Osteocyte (in vitro differentiated cells): ENCODE data around the gene ADAMTS14. TPM values are rescaled to one million over a fixed set of nuclear protein-coding genes. Genes with fewer than 3 reads are reported as not detected.

Experiments
- DNase-seq: peaks from one replicate; pipeline ENCODE4 v3.0.0; 2021; ENCODE audit warnings: mixed read lengths; ENCODE audit not compliant: unreplicated experiment; ENCODE audit errors: extremely low spot score
- H3K27ac Mint-ChIP-seq: one replicate; pipeline ENCODE4 v1.8.0; 2021; ENCODE audit warnings: mild to moderate bottlenecking, mixed read lengths; ENCODE audit not compliant: unreplicated experiment
- H3K27me3 Mint-ChIP-seq: one replicate; pipeline ENCODE4 v1.8.0; 2021; ENCODE audit warnings: mixed read lengths; ENCODE audit not compliant: unreplicated experiment
- H3K36me3 Mint-ChIP-seq: one replicate; pipeline ENCODE4 v1.8.0; 2021; ENCODE audit warnings: mixed read lengths; ENCODE audit not compliant: unreplicated experiment
- H3K4me1 Mint-ChIP-seq: one replicate; pipeline ENCODE4 v1.8.0; 2021; ENCODE audit warnings: mixed read lengths; ENCODE audit not compliant: unreplicated experiment
- H3K4me3 Mint-ChIP-seq: one replicate; pipeline ENCODE4 v1.8.0; 2021; ENCODE audit warnings: mild to moderate bottlenecking, moderate library complexity, mixed read lengths; ENCODE audit not compliant: unreplicated experiment
- H3K9me3 Mint-ChIP-seq: one replicate; pipeline ENCODE4 v1.8.0; 2021; ENCODE audit warnings: mixed read lengths; ENCODE audit not compliant: unreplicated experiment
- total RNA-seq: library from RNA; stranded (reverse); gene quantifications from 2 replicates; pipeline ENCODE4 v1.2.1, GENCODE V29; 2021
- TF ChIP-seq, protein P1 (sequence below): fragments of 200-600 bp; sonication (generic); IDR thresholded peaks from 2 replicates; pipeline ENCODE4 v1.5.0; 2021; ENCODE audit warnings: antibody characterized with exemption, mild to moderate bottlenecking, moderate library complexity

Gene ADAMTS14
- total RNA-seq, 1 donor from 2014 or later = 4.1 TPM

DNA sequence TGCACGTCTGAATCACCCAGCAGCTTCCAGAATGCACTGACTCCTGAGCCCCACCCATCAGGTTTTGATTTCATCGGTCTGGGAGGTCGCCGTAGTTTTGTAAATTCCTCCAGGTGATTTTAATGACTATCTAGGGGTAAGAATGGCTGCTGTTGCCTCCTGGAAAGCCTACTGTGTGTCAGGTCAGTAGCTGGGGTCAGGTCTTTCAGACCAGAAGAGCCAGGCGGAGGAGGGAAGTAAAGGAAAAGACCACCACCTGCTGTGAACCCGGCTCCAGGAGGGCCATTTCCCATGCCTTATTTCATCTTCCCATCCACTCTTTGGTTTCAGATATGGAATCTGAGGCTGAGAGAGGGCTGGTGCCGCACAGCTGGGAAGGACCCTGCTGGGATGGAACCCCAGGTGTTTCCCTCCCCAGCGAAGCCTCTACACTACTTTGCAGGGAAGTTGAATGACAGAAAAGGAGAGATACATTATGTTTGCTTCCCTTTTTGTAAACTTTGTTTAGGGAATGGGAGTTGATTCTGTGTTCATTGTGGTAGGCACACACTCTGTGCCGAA, 19.8 kb downstream of the ADAMTS14 start:
- peaks cover 12% of the 10 kb centered on the region for H3K27me3 Mint-ChIP-seq
- H3K36me3 Mint-ChIP-seq = no peaks in the 10 kb centered on the region
- H3K4me3 Mint-ChIP-seq = no peak overlapping the region
- DNase-seq = no peak
- TF ChIP-seq, protein P1, sequence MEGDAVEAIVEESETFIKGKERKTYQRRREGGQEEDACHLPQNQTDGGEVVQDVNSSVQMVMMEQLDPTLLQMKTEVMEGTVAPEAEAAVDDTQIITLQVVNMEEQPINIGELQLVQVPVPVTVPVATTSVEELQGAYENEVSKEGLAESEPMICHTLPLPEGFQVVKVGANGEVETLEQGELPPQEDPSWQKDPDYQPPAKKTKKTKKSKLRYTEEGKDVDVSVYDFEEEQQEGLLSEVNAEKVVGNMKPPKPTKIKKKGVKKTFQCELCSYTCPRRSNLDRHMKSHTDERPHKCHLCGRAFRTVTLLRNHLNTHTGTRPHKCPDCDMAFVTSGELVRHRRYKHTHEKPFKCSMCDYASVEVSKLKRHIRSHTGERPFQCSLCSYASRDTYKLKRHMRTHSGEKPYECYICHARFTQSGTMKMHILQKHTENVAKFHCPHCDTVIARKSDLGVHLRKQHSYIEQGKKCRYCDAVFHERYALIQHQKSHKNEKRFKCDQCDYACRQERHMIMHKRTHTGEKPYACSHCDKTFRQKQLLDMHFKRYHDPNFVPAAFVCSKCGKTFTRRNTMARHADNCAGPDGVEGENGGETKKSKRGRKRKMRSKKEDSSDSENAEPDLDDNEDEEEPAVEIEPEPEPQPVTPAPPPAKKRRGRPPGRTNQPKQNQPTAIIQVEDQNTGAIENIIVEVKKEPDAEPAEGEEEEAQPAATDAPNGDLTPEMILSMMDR = no peak
- peaks cover 12% of the 10 kb centered on the region for H3K4me1 Mint-ChIP-seq
- H3K27ac Mint-ChIP-seq = no peak overlapping the region
- no peaks in the 10 kb centered on the region for H3K9me3 Mint-ChIP-seq

DNA sequence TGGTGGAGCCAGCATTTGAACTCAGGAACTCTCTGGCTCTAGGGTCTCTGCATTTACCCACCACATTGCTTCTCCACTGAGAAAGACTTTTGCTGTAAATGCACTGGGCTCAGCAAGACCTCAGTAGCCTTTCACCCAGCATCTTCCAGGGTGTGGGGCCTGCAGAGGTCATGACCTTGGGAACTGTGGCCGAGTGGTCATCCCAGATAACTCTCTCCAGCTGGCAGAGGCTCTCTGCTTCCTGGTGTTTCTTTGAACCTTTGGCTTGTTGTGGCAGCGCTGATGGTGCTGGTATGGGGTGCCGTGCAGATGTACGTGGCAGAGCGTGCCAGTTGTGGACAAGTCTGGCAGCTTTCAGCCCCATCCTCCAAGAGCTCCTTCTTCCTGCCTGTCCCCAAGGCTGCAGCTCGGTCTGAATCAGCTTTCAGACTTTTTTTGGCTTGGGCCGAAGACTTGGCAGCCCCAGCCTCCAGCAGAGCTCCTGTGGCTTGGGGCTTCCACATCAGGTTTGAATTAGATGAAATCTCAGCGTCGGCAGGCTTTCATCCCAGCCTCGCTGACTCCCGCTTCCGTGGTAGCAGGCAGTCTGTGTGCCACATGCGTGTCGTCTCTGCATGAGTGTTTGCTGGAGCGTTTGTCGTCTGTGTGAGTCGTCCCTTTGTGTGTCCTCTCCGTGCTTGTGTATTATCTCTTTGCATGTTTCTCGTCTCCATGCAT, 21.5 kb downstream of the ADAMTS14 start:
- Mint-ChIP-seq H3K9me3 (no peaks in the 10 kb centered on the region), H3K27me3 (peaks cover 12% of the 10 kb centered on the region), H3K36me3 (no peaks in the 10 kb centered on the region), H3K4me3 (no peak overlapping the region), H3K4me1 (peaks cover 12% of the 10 kb centered on the region), H3K27ac (no peak overlapping the region)
- no peak for DNase-seq
- TF ChIP-seq, protein P1 = no peak

DNA sequence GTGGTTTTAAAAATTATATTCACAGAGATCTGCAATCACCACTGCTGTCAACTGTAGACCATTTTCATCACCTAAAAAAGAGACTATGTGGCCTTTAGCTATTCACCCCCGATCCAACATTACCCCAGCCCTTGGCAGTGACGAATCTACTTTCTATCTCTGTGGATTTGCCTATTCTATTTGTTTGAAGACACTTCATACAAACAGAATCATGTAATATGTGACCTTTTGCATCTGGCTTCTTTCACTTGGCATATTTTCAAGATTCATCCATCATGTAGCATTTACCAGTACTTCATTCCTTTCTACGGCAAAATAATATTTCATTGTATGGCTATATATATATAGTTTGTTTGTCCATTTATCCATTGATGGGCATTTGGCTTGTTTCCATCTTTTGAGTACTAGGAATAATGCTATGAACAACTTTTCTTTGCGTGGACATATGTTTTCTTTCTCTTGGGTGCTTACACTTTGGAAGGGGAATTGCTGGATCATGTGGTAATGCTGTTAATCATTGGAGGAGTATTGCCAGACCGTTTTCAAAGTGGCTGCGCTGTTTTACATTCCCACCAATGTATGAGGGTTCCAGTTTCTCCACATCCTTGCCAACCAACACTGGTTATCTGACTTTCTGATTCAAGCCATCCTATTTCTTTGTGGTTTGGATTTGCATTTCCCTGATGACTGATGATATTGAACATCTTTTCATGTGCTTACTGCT, 22.3 kb downstream of the ADAMTS14 start:
- TF ChIP-seq, protein P1 = no peak
- DNase-seq = no peak
- Mint-ChIP-seq H3K27ac (no peak overlapping the region), H3K4me3 (no peak overlapping the region), H3K4me1 (peaks cover 13% of the 10 kb centered on the region), H3K36me3 (no peaks in the 10 kb centered on the region), H3K27me3 (peaks cover 12% of the 10 kb centered on the region), H3K9me3 (no peaks in the 10 kb centered on the region)

DNA sequence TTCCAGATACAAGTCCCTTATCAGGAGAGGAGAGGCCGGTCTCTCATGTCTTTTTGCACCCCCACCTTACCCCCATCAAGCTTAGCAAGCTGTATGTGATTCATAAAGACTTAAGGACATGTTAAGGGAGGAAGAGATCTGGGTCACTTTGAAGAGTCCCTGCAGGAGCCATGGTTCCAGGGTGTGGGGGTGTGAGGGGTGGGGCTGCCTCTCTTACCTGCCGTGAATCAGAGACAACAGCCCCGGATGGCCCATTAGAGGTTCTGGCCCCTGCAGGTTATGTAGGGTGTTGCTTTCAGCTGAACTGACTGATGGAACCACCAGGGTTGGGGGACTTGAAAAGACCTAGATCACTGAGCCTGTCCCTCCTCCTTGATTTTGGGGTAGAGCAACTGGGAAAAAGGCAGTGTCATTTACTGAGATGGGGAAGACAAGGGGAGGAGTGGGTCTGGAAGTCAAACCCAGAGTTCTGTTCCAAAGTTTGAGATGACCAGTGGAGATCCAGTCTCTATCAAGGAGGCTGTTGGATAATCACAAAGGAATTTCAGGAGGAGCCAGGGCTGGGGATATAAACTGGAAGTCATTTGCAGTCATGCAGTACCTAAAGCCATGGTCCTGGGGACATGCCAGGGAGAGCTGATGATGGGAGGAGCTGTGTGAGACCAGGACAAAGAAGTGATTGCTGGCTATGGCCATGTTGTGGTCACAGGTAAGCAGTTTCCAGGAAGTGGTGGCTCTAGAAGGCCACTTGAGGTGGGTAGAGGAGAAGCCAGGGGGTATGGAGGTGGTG, 23.1 kb downstream of the ADAMTS14 start:
- Mint-ChIP-seq H3K27ac (no peak overlapping the region), H3K9me3 (no peaks in the 10 kb centered on the region), H3K4me1 (peaks cover 18% of the 10 kb centered on the region), H3K27me3 (peaks cover 12% of the 10 kb centered on the region), H3K36me3 (no peaks in the 10 kb centered on the region), H3K4me3 (no peak overlapping the region)
- DNase-seq = no peak
- TF ChIP-seq, protein P1 = no peak
